Stimulated activated CD8-positive, alpha-beta memory T cell treated with anti-CD3 and anti-CD28 coated beads, Interleukin-15, amount 100 ng/mL, for 4 hours (primary cell): Measurements from ENCODE around the gene PRKD3.

Source experiments
- DNase-seq, 2 donors: peaks; one replicate each; pipeline ENCODE4 v3.0.0-alpha.2; 2020; ENCODE audit warnings: low read depth in 2 of 2

Gene PRKD3

DNA sequence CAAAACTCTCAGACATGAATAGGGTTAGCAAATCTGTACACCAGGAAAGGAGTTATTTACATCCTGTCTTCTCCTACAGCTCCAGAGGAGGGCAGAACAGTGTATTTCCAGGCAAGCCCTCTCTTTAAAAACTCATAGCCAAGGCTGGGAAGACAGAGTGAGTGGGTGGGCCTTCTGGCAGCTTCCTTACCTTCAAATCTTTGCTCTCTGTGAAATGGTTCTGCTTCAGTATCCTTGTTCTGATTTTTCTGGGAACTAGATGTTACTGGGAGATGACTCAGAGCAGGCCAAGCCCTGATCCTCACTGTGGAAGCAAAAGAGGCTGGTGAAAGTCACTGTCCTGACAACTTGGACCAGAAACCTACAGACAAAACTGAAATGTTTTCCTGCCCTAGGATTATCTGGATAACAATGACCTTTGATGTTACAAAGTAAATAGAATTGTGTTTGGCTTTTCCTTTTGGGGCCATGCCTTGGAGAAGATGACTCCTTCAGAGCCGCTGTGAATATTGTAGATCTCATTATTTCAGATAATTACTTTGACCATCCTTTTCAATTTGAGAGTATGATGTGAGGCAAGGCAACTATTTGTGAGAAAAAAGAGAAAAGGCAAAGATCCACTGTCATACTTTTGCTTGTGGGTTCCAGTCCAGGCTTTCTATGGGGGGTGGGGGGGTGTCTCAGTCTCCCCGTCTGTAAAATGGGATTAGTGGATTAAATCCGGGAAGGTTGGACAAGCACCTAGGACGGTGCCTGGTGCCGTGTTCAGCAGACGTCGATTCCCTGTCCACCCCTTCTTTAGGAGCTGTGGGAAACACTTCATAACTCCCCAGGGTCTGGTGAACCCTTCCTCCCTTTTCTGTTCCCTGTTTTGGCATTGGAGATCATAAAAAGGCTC, 19.2 kb upstream of the PRKD3 start:
- no peak for DNase-seq

DNA sequence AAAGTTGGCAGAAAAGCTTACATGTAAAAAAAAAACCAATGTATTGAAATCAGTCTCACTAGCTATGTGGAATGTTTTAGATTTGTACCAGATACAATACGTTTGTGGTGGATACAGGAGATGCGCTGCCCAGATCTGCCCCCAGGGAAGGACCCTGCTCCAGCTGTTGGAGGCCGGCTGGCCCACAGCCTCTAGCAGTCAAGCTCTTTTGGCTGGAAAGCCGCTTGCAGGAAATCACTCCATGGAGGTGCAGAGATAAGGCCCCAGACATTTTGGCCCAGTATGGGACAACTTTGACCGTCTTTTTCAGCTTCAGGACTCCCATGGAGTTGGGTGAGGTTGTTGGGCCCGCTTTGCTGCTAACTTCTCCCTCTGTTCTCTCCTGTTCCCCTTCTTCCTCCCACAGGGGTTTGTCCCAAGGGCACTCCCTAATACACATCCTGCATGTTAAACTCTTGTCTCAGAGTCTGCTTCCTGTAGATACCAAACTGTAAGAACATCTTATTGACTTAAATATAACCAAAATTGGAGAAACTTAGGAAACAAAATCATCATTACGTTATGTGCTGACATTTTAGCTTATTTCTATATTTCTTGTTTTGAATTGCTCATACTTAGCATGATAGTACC, 18.1 kb upstream of the PRKD3 start:
- no peak for DNase-seq

DNA sequence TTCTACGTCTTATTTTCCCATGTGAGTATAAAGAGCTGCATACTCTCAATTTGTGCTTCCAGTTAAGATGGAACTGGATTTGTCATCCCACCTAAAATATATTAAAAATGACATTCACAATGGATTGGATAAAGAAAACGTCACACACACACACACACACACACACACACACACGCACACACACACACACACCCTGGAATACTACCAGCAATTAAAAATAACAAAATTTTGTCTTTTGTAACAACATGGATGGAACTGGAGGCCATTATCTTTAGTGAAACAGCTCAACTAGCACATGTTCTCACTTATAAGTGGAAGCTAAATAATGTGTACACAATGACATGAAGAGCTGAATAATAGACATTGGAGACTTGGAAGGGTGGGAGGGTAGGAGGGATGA, 16.0 kb upstream of the PRKD3 start:
- DNase-seq: no peak

DNA sequence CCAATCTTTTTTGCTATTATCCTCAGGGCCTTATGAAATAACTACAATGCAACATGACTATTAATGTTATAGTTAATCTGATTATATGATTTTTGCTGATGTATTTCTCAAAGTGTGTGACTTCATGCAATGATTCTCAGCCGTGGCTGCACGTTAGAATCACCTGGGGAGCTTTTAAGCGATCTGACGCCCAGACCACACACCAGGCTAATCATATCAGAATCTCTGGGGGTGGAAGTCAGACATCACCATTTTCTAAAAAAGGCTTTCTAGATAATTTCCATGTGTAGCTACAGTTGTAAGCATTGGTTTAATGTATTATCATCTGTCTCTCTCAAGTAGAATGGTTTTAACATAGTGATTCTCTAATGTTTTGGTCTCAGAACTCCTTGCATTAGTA, 14.3 kb upstream of the PRKD3 start:
- DNase-seq: no peak

DNA sequence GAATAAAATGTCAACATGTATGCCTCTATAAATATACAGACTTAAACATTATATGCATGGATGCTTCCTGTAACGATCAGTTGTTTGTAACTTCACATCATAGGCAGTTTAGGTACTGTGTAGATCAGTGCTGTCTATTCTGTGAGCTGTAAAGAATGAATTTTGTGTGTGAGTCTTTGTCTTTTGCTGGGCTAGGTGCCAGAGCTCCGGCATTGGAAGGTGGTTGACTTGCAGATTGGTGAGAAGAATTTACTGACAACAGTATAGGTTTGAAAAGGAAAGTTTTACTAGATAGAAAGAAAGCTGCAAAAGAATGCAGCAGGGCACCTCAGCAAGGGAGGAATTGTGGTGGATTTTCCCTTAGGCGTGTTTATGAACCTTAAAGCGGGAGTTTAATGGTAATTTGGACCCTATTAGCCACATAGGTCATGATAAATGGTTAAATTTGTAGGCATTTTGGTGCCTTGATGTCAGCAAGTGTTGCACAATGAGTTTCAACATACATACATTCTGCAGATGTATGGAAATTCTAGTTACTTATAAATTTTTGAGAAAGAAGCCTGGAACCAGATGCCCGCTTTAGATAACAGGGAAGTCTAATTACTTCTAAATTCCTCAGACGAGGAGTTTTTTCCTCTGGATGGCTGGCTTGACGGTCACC, 13.1 kb upstream of the PRKD3 start:
- DNase-seq: no peak

DNA sequence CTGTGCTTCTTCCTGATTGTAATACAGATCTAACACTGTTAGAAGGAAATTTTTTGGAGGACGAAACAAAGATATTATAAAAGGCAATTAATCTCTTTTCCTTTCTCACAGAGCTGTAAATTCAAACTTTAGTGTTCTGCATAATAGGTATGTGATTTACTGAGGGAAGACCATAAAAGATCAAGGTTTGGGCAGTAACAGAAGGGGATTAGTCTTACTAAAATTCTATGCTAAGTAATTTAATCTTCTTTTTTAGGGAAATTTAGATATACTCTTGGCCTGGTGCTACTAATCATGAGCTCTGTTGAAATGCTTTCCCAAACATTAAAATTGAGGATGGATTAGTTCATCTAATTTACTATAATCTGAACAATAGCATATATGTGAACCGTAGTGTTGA, 11.0 kb upstream of the PRKD3 start:
- DNase-seq: no peak

DNA sequence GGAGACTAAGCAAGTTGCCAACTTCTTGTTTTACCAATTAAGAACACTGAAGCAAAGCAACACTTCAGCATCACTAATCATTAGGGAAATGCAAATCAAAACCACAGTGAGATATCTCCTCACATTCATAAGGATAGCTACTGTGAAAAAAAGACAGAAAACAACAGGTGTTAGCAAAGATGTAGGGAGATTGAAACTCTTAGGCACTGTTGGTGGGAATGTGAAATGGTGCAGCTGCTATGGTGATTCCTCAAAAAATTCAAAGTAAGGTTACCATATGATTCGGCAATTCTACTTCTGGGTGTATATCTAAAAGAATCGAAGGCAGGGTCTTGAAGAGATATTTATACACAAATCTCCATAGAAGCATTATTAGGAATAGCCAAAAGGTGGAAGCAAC, 8.6 kb upstream of the PRKD3 start:
- no peak for DNase-seq

DNA sequence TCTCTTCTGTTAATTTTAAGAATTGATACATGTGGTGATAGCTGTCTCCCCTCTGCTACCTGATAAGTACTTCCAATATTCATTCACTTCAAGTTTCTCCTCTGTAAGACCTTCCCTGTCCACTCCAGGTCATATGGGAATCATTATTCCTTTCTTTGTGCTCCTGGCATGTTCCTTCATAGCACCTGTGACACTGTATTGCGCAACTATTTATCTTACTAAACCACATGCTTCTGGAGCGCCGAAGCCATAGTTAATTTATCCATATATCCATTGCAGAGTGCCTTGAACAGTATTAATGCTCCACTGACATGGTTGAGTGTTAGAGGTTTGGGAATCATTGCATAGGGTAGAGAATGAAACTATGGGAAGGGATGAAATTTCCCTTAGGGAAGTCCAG, 7.9 kb upstream of the PRKD3 start:
- DNase-seq: no peak

DNA sequence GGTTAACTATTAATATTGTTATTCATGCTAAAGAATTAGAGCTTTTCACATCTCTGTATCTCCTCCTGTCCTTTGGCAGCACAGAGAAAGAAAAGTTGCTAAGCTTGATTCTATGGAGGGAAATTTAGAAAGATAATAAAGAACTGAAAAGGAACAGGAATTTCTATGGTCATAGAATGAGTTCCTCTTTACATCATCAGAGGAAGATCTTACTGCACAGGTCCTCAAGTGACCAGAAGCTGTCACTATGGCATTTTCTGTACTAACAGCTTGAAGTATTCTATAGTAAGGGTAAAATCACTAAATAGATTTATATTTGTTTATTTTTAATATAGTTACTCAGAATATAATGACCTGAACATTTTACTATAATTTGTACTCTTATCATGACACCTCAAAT, 6.0 kb upstream of the PRKD3 start:
- no peak for DNase-seq

DNA sequence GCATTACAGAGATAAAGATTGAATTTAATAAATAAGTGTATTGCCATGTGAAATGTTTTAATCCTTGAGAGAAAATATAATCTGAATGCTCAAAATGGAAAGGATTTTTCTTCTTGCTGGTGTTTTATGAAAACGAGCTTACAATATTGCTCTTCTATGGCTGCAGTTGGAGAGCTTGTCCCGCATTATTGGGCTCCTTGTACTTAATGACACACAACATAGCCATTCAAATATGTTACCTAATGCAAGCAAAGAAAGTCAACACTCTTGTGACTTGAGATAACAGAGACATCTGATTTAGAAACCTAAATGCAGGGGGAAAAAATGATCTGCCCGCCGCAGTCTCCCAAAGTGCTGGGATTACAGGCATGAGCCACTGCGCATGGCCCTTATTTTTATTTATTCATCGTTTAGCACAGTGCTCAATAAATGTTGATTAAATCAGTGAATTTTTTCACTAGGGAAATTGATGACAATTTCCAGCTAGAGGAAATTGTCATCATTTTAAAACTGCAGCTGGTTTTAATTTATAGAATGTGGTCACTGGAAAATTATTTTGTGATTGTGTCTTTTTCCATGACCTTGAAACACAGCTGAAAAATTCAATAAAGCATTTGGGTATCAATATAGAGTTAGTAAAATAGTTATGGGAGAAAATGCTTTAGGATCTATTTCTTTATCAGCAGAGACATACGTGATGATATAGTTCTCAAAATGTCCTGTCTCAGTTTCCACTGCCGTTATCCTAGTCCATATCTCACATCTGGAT, 2.4 kb upstream of the PRKD3 start:
- DNase-seq: no peak

DNA sequence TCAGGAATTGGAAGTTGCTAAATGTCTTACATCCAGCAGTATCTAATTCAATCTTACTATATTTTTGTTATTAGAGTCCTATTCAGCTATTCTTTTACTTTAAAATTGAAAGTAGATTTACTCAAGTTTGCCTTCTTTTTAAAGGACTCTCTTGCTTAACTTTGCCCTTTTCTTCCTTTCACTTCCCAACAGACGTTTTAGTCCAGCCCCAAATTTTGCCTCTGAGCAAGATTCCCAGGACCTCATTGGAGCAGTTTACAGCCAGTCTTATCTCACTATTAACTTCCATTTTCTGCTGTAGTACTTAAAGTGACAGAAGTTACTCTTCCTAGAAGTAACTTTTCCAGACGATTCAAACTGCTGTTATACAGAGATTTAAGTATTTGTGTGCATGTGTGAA, 1.7 kb upstream of the PRKD3 start:
- no peak for DNase-seq

DNA sequence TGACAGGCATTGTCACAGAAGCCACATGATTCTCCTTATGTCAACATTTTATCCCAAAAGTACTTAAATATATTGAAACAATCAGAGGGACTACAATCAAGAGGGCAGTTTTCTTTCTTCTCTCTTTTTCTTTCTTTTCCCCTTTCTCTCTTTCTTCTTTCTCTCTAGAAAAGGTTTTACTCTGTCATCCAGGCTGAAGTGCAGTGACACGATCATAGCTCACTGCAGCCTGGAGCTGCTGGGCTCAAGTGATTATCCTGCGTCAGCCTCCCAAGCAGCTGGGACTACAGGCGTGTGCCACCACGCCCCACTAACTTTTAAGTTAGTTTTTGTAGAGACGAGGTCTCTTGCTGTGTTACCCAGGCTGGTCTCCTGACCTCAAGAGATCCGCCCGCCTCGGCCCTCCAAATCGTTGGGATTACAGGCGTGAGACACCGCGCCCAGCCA, 1.0 kb upstream of the PRKD3 start:
- no peak for DNase-seq

DNA sequence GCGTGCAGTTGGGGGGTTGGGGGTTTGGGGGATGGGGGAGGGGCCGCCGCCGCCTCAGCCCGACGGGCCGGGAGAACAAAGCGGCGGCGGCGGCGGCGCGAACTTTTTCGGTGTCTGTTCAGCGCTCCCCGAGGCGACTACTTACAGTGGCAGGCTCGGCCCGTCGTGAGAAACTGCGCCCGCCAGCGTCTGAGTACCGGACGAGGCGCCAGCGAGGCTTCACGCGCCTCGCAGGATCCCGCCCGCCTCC, 172 bp downstream of the PRKD3 start:
- DNase-seq: peak in 1 of 2 donors; percentile 38

DNA sequence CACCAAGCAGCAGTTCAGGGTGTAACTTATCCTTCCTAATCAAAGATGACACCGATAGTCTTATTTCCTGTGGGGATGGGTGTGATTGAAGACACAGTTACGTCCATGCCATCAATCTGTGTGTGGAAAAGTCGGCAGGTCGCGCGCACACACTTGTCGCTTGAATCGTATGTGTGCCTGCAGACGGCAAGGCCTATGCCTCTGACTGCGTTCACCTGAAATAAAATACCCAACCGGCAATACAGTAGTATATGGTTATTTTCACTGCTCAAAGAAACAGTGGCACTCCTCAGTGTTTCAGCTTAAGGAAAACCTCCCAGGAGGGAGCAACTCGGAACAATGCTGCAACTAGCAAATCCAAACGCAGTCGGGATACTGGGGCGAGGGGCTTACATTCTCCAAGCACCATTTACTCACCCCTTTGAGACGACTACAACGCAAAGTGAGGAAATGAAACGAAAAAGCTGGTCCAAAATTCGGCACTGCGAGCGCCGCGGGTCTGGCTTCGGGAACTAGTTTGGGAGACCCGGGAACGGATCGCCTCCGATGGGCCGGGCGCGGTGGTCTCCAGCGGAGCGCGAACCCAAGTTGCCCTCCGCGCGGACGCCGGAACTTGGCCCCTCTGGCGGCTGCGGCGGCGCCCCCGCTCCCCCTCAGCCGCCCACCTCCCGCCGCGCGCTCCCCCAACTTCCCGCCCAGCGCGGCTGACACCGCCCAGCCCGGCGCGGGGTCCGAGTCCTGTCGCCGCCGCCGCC, 675 bp downstream of the PRKD3 start:
- peak in 1 of 2 donors; percentile 11 for DNase-seq

DNA sequence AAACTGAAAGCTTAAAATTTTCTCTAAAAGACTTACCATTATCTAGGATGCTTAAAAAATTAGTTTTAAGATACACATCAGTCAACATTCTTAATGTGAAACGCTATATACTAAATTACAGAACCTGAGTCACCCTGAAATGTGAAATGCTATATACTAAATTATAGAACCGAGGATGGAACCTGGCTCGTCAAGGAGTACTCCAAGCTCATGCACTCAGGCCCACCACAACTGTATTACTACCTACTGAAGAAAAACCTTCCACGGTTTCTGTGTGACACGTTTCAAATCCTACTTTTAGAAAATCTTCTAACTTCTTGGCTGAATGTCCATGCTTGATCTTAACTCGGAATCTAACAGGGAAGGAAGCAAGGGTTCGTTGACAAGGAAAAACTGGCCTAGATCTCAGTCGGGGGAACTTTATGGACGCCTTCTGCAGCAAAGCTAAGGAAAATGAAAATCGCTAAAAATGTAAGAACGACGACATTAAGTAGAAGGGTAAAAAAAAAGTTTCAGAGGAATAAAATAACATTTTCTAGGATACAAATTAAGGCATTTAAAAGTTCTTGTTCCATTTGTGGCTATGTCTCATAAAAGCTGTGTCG, 1.4 kb downstream of the PRKD3 start:
- no peak for DNase-seq

DNA sequence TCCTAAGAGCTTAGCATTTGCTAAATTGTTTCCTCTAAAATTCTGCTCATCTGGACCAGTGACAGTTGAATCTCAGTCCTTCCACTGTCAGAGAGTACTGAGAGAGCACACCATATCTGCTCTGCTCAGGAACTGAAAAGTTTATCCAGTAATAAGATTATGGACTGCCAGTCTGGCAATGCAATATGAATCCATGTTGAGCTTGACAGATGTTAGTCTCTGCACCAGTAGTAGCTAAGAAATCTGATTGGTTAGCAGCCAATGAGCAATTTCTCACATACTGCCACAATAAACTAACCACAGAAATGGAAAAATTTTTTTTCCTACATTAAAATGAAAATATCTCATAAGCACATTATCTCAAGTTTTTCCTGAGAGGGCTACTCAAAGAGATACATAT, 2.3 kb downstream of the PRKD3 start:
- no peak for DNase-seq

DNA sequence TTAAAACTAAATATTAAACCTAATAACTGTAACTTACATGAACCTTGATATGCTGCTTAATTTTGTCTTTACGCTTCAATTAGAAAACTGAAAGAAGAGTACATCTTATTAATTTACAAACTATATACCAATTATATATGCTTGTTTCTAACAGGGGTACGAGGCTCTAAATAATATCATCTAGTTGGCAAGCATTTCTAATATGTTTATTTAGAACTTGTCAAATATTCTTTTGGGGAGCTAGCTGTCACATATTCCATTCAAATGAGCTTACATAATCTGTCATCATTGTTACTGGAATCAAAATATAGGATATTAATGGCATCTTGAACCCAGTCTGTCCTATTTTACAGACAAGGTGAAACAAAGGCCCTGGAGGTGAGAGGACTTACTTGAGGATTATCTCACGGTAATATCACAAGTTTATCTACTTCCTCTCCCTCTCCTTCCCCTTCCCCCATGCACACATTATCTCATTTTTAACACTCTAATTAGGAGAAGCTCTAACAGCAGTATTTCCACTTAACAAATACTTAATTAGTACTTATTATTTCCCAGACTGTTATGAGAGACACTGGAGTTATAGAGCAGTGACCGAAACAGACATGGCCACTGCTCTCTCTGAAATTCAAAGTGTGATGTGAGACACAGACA, 3.5 kb downstream of the PRKD3 start:
- no peak for DNase-seq

DNA sequence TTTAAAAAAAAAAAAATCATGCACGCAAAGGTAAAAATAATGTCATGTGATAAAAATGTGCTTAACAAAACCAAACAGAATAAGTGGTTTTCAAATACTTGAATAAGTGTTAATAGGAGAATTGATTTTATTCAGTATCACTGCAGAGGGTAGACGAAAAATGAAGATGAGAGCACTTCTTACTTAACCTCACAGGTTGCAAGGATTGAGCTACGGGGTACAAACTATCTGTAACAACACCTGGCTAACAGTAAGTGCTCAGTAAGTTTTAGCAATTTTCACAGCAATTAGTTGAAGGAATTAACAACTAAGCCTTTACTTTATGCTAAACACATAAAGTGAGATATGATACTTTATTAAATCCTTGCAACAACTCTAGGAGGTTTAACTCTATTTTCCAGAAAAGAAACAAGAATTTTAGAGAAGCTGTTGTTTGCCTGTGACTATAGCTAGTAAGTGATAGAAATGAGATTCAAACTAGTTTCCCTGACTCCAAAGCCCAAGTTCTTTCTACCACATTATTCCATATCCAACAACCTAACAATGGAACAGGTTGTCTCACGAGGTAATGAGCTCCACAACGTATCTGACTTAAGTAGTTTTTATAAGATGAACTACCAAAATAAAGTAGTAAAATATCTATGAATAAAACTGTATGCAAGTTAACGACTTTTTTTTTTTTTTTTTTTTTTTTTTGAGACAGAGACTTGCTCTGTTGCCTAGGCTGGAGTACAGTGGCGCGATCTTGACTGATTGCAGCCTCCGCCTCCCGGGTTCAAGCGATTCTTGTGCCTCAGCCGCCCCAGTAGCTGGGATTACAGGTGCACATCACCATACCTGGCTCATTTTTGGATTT, 4.7 kb downstream of the PRKD3 start:
- no peak for DNase-seq

DNA sequence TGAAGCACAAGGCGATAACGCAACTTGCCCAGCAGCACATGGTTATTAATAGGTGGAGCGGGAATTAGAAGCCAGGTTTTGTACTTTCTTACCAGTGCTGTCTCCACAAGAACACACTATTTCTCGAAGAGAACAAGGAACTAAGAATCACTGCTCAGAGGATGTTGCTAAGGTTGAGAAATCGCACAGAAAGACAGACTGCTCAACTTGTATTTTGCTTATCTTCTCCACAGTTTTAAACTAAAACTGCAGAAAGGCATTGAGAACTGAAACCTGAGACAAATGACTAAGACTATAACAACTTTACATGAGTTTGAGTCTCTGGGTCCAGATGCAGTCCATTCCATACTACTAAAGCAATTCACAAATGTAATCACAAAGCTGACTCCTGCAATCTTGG, 6.2 kb downstream of the PRKD3 start:
- no peak for DNase-seq

DNA sequence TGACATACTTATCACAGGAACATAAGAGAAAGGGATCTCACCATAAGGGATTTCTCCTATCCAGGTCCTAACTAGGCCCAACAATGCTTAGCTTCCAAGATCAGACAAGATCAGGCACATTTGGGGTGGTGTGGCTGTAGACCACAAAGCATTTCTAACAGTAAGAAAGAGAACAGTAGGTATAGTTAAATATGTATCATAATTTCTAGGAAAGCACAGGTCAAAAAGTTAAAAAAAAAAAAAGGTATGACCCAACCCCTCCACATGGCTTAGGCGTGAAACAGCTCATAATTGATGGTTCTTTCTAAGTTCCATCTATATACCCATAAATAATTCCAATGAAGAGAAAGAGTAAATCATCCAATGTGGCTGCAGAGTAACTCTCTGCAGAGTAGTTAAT, 6.9 kb downstream of the PRKD3 start:
- no peak for DNase-seq
